Measurements from ENCODE around the gene PLSCR2.

DNA sequence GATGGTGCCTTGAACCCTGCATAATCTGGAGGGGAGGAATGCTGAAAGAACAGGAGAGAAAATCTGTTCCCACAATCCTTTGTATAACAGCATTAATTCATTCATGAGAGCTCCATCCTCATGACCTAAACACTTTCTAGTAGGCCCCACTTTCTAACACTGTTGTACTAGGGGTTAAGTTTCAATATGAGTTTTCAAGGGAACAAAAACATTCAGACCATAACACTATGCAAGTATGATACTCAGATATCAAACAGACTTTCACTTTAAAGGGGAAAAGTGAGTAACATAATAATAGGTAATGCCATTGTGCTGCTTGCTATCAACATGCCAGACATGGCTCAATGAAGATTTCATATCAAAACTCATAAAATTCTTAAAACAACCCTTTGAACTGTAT lies 32.4 kb upstream of the PLSCR2 start:
- TF ChIP-seq, protein P1, sequence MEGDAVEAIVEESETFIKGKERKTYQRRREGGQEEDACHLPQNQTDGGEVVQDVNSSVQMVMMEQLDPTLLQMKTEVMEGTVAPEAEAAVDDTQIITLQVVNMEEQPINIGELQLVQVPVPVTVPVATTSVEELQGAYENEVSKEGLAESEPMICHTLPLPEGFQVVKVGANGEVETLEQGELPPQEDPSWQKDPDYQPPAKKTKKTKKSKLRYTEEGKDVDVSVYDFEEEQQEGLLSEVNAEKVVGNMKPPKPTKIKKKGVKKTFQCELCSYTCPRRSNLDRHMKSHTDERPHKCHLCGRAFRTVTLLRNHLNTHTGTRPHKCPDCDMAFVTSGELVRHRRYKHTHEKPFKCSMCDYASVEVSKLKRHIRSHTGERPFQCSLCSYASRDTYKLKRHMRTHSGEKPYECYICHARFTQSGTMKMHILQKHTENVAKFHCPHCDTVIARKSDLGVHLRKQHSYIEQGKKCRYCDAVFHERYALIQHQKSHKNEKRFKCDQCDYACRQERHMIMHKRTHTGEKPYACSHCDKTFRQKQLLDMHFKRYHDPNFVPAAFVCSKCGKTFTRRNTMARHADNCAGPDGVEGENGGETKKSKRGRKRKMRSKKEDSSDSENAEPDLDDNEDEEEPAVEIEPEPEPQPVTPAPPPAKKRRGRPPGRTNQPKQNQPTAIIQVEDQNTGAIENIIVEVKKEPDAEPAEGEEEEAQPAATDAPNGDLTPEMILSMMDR (IDR thresholded peaks at IDR 0.05), result no peak
- TF ChIP-seq POLR2A (IDR thresholded peaks at IDR 0.05), result no peak
